Urothelium cell line (cell line): ENCODE measurements around the gene GPC5.
A peak's percentile ranks its signal among the peaks of the same experiment; 100 is the strongest.

ENCODE experiments used
- DNase-seq: peaks from one replicate; pipeline ENCODE4 v3.0.0; 2011; ENCODE audit warnings: low spot score, mixed read lengths
- FAIRE-seq: peaks from 2 replicates; lab custom pipeline; 2011; peaks lifted over from hg19 to GRCh38; lab: Jason Lieb, UNC

GPC5 gene

DNA sequence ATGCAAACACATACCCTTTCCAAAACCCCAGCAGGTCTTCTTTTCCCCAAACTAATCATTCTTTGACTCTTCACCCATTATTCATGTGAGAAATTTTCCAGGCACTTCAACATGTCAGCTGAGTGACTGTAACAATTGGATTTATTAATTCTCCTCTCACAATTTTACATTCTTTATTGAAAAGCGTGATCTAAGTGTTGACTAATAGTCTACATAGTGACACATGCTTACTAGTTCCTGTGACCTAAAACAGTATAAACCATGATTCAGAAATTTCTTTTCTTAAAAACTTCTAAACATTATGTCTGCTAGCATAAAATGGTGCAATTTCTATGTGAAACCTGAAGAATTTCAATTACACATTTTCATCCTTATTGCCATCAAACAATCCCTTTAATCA is 532.3 kb downstream of the GPC5 start:
- no peak for FAIRE-seq
- no peak for DNase-seq

DNA sequence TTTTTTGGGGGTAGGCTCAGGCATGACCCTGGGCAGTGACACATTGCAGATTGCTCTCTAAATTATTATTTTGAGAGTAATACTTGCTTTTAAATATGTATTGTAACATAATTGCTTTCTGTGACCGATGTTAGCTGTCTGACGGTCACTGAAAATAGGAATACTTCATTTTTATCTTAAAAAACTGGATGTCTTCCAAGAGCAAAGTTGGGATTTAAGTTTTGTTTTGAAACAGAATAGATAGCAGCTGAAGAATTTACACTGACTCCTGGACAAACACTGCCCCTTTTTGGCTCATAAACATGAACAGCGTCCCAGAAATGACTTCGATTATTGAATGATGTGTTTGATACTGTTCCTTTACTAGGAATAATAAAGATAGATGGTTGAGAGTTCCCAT is 535.9 kb downstream of the GPC5 start:
- FAIRE-seq (no peak), DNase-seq (no peak)

GRCh38 chr13:91946498-91947070 is 548.2 kb downstream of the GPC5 start:
- no peak for FAIRE-seq
- DNase-seq = peak; percentile 22

DNA sequence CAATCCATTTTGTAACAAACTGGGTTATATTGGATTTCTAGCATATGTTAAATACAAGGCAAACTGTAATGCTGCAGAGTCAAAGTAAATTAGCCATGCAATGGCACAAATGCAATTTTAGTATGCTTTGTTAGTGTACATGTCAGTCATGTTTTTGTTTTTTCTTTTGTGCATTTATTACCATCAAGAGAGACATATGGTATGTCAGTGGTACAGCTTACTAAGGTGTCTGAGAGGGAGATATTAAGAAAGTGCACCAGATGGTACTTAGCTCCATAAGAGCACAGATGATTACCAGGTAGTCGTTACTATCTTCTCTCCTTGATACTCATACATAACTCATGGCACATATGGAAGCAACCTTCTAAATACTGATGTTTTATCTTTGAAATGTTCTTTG is 550.3 kb downstream of the GPC5 start:
- no peak for FAIRE-seq
- DNase-seq = no peak

DNA sequence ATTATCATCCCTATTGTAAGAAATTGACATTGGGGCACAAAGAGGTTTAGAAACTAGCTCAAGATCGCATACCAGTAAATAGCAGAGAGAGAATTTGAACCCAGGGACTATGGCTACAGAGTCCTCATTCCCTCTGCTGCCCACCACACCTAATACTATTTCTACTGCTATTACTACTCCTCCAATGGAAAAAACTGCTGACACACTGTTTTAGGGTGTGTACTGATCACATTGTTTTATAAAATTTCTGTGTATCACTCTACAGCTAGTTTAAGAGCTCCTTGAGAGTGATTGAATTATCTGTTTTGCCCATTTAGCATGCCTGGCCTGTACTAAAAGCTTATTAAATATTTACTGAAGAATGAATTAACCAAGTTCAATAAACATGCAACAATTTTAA is 552.4 kb downstream of the GPC5 start:
- FAIRE-seq (no peak), DNase-seq (no peak)

GRCh38 chr13:91955546-91956355 is 557.3 kb downstream of the GPC5 start:
- no peak for FAIRE-seq
- no peak for DNase-seq

- FAIRE-seq (no peak), DNase-seq (no peak)
These were observed 562.5 kb downstream of the GPC5 start for GRCh38 chr13:91960947-91961346.

- FAIRE-seq (no peak), DNase-seq (no peak)
These were observed 564.5 kb downstream of the GPC5 start for GRCh38 chr13:91962946-91963345.

- FAIRE-seq (no peak), DNase-seq (no peak)
These were observed 567.1 kb downstream of the GPC5 start for GRCh38 chr13:91965511-91965910.

GRCh38 chr13:91978571-91978970 is 580.1 kb downstream of the GPC5 start:
- FAIRE-seq = no peak
- no peak for DNase-seq

- FAIRE-seq = no peak
- no peak for DNase-seq
These were observed 588.5 kb downstream of the GPC5 start for GRCh38 chr13:91986761-91987483.

- DNase-seq (no peak), FAIRE-seq (no peak)
These were observed 589.9 kb downstream of the GPC5 start for GRCh38 chr13:91988331-91988730.

DNA sequence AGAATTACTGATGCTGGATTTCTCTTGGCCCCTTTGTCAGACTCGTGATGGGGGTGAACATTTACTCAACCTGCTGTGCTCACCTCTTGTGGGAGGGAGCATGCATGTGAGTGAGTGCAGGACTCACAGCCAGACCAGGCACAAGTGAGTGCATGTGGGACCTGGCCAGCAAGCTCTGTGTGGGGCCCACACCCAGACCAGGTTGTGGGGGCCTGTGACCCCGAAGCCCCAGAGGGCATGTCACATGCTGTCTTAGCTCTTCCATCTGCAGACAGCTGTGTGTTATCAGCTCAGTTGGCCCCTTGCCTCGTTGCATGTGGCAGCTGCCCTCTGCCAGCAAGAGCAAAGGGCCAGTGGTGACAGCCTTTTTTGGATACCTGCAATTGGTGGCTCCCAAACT is 614.4 kb downstream of the GPC5 start:
- DNase-seq (no peak), FAIRE-seq (no peak)

DNA sequence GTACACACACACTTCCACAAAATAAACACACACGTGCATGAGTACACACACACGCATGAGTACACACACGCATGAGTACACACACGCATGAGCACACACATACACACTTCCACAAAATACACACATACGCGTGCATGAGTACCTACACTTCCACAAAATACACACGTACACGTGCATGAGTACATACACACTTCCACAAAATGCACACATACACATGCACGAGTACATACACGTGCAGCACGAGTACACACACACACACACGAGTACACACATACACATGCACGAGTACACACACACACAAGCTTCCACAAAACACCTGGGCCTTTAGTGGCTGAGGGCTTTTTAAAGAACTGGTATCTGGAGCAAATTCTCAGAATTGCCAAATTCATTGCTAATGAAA is 619.3 kb downstream of the GPC5 start:
- FAIRE-seq (peak; percentile 88), DNase-seq (no peak)

GRCh38 chr13:92028695-92029094 is 630.3 kb downstream of the GPC5 start:
- DNase-seq (no peak), FAIRE-seq (no peak)

DNA sequence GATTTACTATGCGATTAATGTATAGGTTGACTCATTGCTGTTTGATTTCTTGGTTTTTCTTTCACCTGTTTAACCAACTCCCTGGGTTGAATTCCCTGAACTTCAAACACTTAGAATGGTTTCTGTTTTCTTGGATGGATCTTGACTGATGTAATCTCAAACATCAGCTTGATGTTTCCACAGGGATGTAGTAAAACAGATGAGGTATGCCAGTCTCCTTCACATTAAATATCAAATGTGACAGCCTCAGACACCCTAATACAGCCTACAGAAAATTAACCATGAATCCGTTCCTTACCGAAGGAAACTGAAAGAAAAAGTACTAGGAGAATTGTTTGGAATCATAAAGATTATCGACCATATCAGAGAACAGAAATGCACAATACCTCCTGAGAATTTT is 631.2 kb downstream of the GPC5 start:
- FAIRE-seq (no peak), DNase-seq (no peak)

DNA sequence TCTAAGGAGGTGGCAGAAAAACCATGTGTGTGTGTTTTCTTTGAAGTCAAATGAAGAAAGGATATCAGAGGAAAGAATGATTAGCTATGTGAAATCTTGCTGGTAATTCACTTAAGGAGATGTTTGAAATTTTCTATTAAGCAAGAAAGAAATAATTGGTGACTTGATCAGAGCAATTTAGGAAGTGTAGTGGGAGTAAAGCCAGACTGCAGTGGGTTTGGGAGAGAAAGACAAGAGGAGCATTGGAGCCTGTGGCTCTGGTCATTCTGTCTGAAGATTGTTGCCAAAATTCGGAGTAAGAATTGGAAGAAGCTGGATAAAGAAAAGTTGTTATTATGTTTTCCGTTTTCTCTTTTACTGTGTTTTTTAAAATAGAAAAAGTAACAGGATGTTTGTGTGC is 640.5 kb downstream of the GPC5 start:
- DNase-seq = no peak
- no peak for FAIRE-seq

GRCh38 chr13:92042522-92042921 is 644.1 kb downstream of the GPC5 start:
- FAIRE-seq (no peak), DNase-seq (no peak)

DNA sequence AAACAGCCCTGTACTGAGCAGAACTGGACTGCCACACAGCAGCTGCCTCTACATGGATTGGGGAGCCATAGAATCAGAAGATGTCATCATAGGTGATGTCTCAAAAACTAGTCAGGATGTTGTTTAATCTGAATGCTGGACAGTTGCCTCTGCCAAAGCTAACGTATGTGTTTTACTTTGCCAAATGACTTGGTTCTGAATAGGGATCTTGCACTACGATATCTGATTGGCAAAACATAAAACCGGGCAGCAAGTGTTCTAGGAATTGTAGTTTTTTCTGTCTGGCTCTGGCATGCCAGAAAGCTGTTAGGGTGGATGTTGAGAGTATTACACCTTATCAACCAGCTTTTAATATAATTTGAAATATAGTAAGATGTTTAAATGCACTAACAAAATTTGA is 645.9 kb downstream of the GPC5 start:
- no peak for DNase-seq
- no peak for FAIRE-seq

DNA sequence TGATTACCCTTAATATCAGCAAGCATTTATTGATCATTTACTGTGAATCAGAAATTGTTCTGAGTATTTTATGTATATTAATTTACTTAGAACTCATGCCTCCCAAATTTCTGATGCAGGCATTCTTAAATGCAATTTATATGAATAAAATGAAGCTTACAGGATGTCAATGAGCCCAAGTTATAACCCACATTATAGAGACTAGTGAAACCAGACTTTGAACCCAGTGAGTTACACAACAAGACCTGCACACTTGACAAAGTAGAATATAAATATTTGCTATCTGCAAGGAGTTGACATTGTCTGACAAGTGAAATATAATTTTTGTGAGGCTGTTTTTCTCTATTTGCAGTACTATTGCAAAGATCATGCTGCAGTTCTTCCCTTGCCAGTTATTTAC is 656.0 kb downstream of the GPC5 start:
- no peak for DNase-seq
- FAIRE-seq = no peak

DNA sequence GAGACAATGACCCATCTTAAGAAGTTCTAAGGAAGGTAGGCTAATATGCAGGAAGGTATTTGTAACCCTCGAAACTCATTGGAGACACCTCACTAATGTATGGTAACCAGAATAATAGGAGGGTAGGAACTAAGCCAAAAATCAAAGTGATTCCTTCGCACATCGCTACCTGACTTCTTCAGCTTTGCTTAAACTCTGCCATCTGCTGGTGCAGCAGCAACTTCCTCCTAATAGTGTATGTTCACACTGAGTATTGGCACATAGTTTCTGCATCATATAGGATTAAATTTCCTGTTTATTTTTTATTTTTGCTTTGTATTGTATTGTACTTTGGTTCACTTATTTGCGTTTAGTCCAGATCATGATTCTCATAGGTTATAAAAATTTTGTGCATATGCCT is 676.2 kb downstream of the GPC5 start:
- DNase-seq (peak; percentile 7), FAIRE-seq (no peak)

DNA sequence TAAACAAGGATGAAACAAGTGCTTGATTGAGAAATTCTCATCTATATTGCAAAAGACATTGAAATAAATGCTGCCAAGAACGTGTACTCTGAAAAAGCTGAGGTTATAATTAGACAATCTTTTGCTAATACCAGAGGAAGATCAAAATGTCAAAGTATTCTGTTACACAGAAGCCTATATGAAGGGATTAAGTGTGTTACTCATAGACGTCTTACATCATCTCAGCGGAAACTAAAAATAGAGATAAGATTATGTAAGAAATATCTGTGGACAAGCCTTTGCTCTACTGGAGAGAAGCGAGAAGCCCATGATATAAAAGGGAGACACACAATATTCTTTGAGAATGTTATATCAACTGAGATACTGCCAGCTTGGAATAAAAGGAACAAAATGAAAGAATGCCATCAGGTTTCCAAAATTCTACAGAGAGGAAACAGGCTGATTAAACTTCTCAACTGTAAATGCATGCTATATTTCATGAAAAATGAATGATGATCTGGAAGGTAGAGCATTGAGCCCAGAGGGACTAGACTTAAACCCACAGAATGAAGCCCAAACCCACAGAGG is 699.0 kb downstream of the GPC5 start:
- DNase-seq (peak; percentile 9), FAIRE-seq (no peak)
